Gastrocnemius medialis (tissue), 4 donors: ENCODE data around the gene TMEM132C.

Experiments
- POLR2A ChIP-seq, 2 donors: fragments of 450-650 bp; IDR thresholded peaks; one replicate each; pipeline ENCODE4 v1.6.1; 2017; ENCODE audit warnings: antibody characterized with exemption in 2 of 2, mild to moderate bottlenecking in 2 of 2, moderate library complexity in 2 of 2
- TF ChIP-seq, protein P1 (sequence below), 5 experiments: fragments of 450-650 bp in 3 of 5; fragments of 200-600 bp in 2 of 5; sonication (generic) in 2 of 5; IDR thresholded peaks in 4 of 5; conservative IDR thresholded peaks in 1 of 5; 1 replicate in 4 of 5; 2 replicates in 1 of 5; pipeline ENCODE4 v1.5.1; 2016 to 2019; ENCODE audit warnings: antibody characterized with exemption in 5 of 5, mild to moderate bottlenecking in 3 of 5, moderate library complexity in 3 of 5

DNA sequence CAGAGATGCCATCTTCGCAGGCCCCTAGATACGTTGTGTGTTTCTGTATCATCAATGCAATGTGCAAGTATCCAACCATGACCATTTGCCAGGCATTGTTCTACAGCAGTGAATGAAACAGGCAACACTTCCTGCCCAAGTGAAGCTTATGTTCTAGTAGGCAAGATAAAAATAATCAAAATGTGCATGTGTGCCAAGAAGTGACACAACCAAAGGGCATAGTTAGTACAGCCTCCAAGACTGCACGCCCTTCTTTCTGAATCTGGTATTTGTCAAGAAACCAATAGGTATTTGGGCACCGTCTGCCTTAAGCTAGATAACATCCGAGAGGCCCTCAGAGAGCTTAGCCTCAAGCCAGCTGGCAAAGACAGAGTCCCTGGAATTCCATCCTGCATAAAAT, 152.0 kb downstream of the TMEM132C start:
- TF ChIP-seq, protein P1, sequence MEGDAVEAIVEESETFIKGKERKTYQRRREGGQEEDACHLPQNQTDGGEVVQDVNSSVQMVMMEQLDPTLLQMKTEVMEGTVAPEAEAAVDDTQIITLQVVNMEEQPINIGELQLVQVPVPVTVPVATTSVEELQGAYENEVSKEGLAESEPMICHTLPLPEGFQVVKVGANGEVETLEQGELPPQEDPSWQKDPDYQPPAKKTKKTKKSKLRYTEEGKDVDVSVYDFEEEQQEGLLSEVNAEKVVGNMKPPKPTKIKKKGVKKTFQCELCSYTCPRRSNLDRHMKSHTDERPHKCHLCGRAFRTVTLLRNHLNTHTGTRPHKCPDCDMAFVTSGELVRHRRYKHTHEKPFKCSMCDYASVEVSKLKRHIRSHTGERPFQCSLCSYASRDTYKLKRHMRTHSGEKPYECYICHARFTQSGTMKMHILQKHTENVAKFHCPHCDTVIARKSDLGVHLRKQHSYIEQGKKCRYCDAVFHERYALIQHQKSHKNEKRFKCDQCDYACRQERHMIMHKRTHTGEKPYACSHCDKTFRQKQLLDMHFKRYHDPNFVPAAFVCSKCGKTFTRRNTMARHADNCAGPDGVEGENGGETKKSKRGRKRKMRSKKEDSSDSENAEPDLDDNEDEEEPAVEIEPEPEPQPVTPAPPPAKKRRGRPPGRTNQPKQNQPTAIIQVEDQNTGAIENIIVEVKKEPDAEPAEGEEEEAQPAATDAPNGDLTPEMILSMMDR (IDR thresholded peaks at IDR 0.05 in 4 of 5, conservative IDR thresholded peaks at IDR 0.05 in 1 of 5): no peak
- TF ChIP-seq POLR2A (IDR thresholded peaks at IDR 0.05): no peak
